Spleen (tissue), 11 donors: Measurements from ENCODE around the gene RALBP1. TPM values are rescaled to one million over a fixed set of nuclear protein-coding genes. Genes with fewer than 3 reads are reported as not detected.

Experiments
- DNase-seq: peaks from one replicate; pipeline ENCODE4 v3.0.0-alpha.2; 2020
- H3K27ac ChIP-seq, 8 donors: fragments of 200-600 bp; sonication (generic) in 7 of 8; 1 replicate in 4 of 8; 2 replicates in 4 of 8; pipeline versions ENCODE4 v1.5.0 to v1.8.0; 2016 to 2021; ENCODE audit warnings: inconsistent platforms in 4 of 8, mild to moderate bottlenecking in 4 of 8, moderate library complexity in 1 of 8
- H3K27me3 ChIP-seq, 7 donors: fragments of 200-600 bp; sonication (generic) in 6 of 7; replicated peaks in 1 of 7; 1 replicate in 4 of 7; 2 replicates in 3 of 7; pipeline versions ENCODE4 v1.5.0 to v1.8.0; 2016 to 2021; ENCODE audit warnings: inconsistent platforms in 3 of 7, mild to moderate bottlenecking in 1 of 7
- H3K36me3 ChIP-seq, 6 donors: fragments of 200-600 bp; sonication (generic) in 5 of 6; 1 replicate in 4 of 6; 2 replicates in 2 of 6; pipeline versions ENCODE4 v1.5.0 to v1.8.0; 2016 to 2021; ENCODE audit warnings: inconsistent platforms in 2 of 6
- H3K4me1 ChIP-seq, 6 donors: fragments of 200-600 bp; sonication (generic) in 5 of 6; 1 replicate in 3 of 6; 2 replicates in 3 of 6; pipeline versions ENCODE4 v1.5.0 to v1.8.0; 2016 to 2021; ENCODE audit warnings: inconsistent platforms in 3 of 6
- H3K4me3 ChIP-seq, 8 donors: fragments of 200-600 bp; sonication (generic) in 7 of 8; 1 replicate in 4 of 8; 2 replicates in 4 of 8; pipeline versions ENCODE4 v1.5.0 to v1.8.0; 2016 to 2021; ENCODE audit warnings: inconsistent platforms in 4 of 8, mild to moderate bottlenecking in 4 of 8, moderate library complexity in 2 of 8
- H3K9me3 ChIP-seq, 8 donors: fragments of 200-600 bp; sonication (generic) in 7 of 8; 1 replicate in 4 of 8; 2 replicates in 4 of 8; pipeline versions ENCODE4 v1.5.0 to v1.8.0; 2016 to 2021; ENCODE audit warnings: inconsistent platforms in 4 of 8
- CTCF ChIP-seq, 11 experiments: fragments of 200-600 bp in 7 of 11; fragments of 450-650 bp in 4 of 11; sonication (generic) in 4 of 11; IDR thresholded peaks in 8 of 11; conservative IDR thresholded peaks in 3 of 11; 1 replicate in 7 of 11; 2 replicates in 4 of 11; pipeline versions ENCODE4 v1.4.0 to v1.8.0; 2016 to 2021; ENCODE audit warnings: antibody characterized with exemption in 11 of 11, inconsistent platforms in 4 of 11, mild to moderate bottlenecking in 1 of 11
- POLR2A ChIP-seq, 3 donors: fragments of 450-650 bp; IDR thresholded peaks; one replicate each; pipeline ENCODE4 v1.5.1; 2017; ENCODE audit warnings: antibody characterized with exemption in 3 of 3, mild to moderate bottlenecking in 1 of 3
- POLR2AphosphoS5 ChIP-seq, 3 donors: sonication (generic); formaldehyde crosslinking; IDR thresholded peaks; one replicate each; pipeline ENCODE4 v1.5.1; 2017; ENCODE audit warnings: antibody characterized with exemption in 3 of 3
- WGBS, 5 donors: extraction: QIAGEN DNeasy Blood & Tissue Kit in 3 of 5; methylation state at CpG; one replicate each; pipeline versions ENCODE4 v1.1.5 to v1.1.7; 2013 to 2018; 5-methylcytosine and 5-hydroxymethylcytosine counted together
- intact Hi-C: fragments of 100-400 bp; cut with DNase I; formaldehyde crosslinking; loops from one replicate; pipeline ENCODE4 v1.15.0; 2023; ENCODE audit warnings: low total_unique reads
- polyA plus RNA-seq, 3 donors: library from polyadenylated mRNA; stranded (reverse); fragments of 200-250 nt; gene quantifications; one replicate each; pipeline ENCODE4 v1.2.1, GENCODE V29; 2013
- total RNA-seq, 7 donors: library from RNA; depleted of rRNA in 3 of 7; stranded (reverse); fragments of >200 nt in 3 of 7; fragmentation: NEBNext Ultra II Directional in 4 of 7; extraction: Animal tissue kit (Norgen Biotek cat#: 25700) in 4 of 7; gene quantifications; one replicate each; pipeline versions ENCODE4 v1.1.0 to v1.2.1, GENCODE V29; 2016 to 2021
- donor health status: healthy with polysubstance abuse.
- donor health status: DM: no; HTN: no; CAD: no; lungs with moderate emphysema.
- donor health status: DM: no; HTN: no; CAD: no.
- donor health status: Bipolar disorder and iron deficiency.
- donor health status: healthy.
- donor health status: DM: no; HTN: no; CAD: no.
- donor health status: DM: yes; HTN: yes; CAD: no.

RALBP1 gene
- total and polyA plus RNA-seq, 10 donors: 13.6 to 76.4 (median 50.0) TPM

GRCh38 chr18:9569178-9569577, 93.9 kb downstream of the RALBP1 start:
- H3K4me3 ChIP-seq: no peak overlapping the region
- peaks cover 3 to 96% (median 32%) of the 10 kb centered on the region in 6 donors for H3K36me3 ChIP-seq
- TF ChIP-seq POLR2A (IDR thresholded peaks at IDR 0.05) (no peak), POLR2AphosphoS5 (IDR thresholded peaks at IDR 0.05) (no peak), CTCF (IDR thresholded peaks at IDR 0.05 in 8 of 11, conservative IDR thresholded peaks at IDR 0.05 in 3 of 11) (no peak)
- no peaks in the 10 kb centered on the region for H3K27me3 ChIP-seq
- no peaks in the 10 kb centered on the region for H3K4me1 ChIP-seq
- no peak for DNase-seq
- H3K9me3 ChIP-seq: no peaks in the 10 kb centered on the region
- 88 to 96% (median 90%) methylated on average over 8 of the region's 8 CpGs for WGBS, 5 donors
- H3K27ac ChIP-seq: no peak overlapping the region
- intact Hi-C loops: no loop called here

- no peaks in the 10 kb centered on the region for H3K27me3 ChIP-seq
- no peak for DNase-seq
- H3K4me3 ChIP-seq: no peak overlapping the region
- intact Hi-C loops: no loop called here
- TF ChIP-seq POLR2A (IDR thresholded peaks at IDR 0.05) (no peak), CTCF (IDR thresholded peaks at IDR 0.05 in 8 of 11, conservative IDR thresholded peaks at IDR 0.05 in 3 of 11) (no peak), POLR2AphosphoS5 (IDR thresholded peaks at IDR 0.05) (no peak)
- peaks cover 3 to 100% (median 36%) of the 10 kb centered on the region in 6 donors for H3K36me3 ChIP-seq
- H3K9me3 ChIP-seq: no peaks in the 10 kb centered on the region
- H3K27ac ChIP-seq: no peak overlapping the region
- WGBS, 5 donors: 88 to 97% (median 94%) methylated on average over 3 of the region's 3 CpGs
- H3K4me1 ChIP-seq: no peaks in the 10 kb centered on the region
These were observed 94.9 kb downstream of the RALBP1 start for GRCh38 chr18:9570255-9570654.

GRCh38 chr18:9571546-9571945, 96.2 kb downstream of the RALBP1 start:
- no peaks in the 10 kb centered on the region for H3K9me3 ChIP-seq
- H3K27ac ChIP-seq: no peak overlapping the region
- no peak for DNase-seq
- no peaks in the 10 kb centered on the region for H3K27me3 ChIP-seq
- 63 to 84% (median 73%) methylated on average over 3 of the region's 3 CpGs for WGBS, 5 donors
- H3K36me3 ChIP-seq: peaks cover 3 to 99% (median 35%) of the 10 kb centered on the region in 6 donors
- intact Hi-C loops: no loop called here
- TF ChIP-seq CTCF (IDR thresholded peaks at IDR 0.05 in 8 of 11, conservative IDR thresholded peaks at IDR 0.05 in 3 of 11) (no peak), POLR2AphosphoS5 (IDR thresholded peaks at IDR 0.05) (no peak), POLR2A (IDR thresholded peaks at IDR 0.05) (no peak)
- H3K4me1 ChIP-seq: peaks cover 0 to 8% (median 5%) of the 10 kb centered on the region in 6 donors
- H3K4me3 ChIP-seq: no peak overlapping the region

- no peak for DNase-seq
- TF ChIP-seq CTCF (IDR thresholded peaks at IDR 0.05 in 8 of 11, conservative IDR thresholded peaks at IDR 0.05 in 3 of 11) (no peak), POLR2AphosphoS5 (IDR thresholded peaks at IDR 0.05) (no peak)
- H3K4me3 ChIP-seq: no peak overlapping the region
- 90 to 96% (median 95%) methylated on average over 7 of the region's 7 CpGs for WGBS, 5 donors
- H3K27me3 ChIP-seq: no peaks in the 10 kb centered on the region
- H3K4me1 ChIP-seq: peaks cover 0 to 8% (median 5%) of the 10 kb centered on the region in 6 donors
- intact Hi-C loops: no loop called here
- H3K9me3 ChIP-seq: no peaks in the 10 kb centered on the region
- H3K36me3 ChIP-seq: peaks cover 3 to 98% (median 35%) of the 10 kb centered on the region in 6 donors
- no peak overlapping the region for H3K27ac ChIP-seq
These were observed 99.3 kb downstream of the RALBP1 start for GRCh38 chr18:9574473-9575115.
